NT2/D1 (cell line): Measurements from ENCODE around the gene CCDC40.
"Not testable (repeated sequence)": the region's sequence is repeated elsewhere in the genome, so short reads cannot be mapped to it uniquely, and the experiment has no call there.

Experiments
- SUZ12 ChIP-seq: IDR thresholded peaks from 2 replicates; pipeline ENCODE4 v1.6.1; 2011; ENCODE audit not compliant: insufficient read length, insufficient read depth; ENCODE audit errors: extremely low read depth
- YY1 ChIP-seq: IDR thresholded peaks from 2 replicates; pipeline ENCODE4 v1.6.1; 2011; ENCODE audit not compliant: insufficient read length, insufficient read depth
- ZNF274 ChIP-seq: IDR thresholded peaks from 2 replicates; pipeline ENCODE4 v1.6.1; 2011; ENCODE audit warnings: mild to moderate bottlenecking, low read depth, low read length

DNA sequence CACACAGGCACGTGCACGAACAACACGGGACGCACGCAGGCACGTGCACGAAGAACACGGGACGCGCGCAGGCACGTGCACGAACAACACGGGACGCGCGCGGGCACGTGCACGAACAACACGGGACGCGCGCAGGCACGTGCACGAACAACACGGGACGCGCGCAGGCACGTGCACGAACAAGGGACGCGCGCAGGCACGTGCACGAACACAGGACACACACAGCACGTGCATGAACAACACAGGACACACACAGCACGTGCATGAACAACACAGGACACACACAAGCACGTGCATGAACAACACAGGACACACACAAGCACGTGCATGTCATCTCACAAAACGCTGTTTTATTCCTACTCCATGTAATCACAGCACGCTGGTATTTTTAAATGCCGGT lies 53.7 kb downstream of the CCDC40 start:
- not testable (repeated sequence) for TF ChIP-seq YY1, SUZ12, ZNF274
